NCI-H128 (cell line): ENCODE data around the gene PTER.

ENCODE experiments used
- DNase-seq: peaks from one replicate; lab custom pipeline; 2025; ENCODE audit not compliant: unreplicated experiment; lab: John Stamatoyannopoulos, UW

PTER gene

GRCh38 chr10:16470747-16471146, 33.9 kb downstream of the PTER start:
- DNase-seq, result no peak

GRCh38 chr10:16472828-16473227, 36.0 kb downstream of the PTER start:
- no peak for DNase-seq

DNA sequence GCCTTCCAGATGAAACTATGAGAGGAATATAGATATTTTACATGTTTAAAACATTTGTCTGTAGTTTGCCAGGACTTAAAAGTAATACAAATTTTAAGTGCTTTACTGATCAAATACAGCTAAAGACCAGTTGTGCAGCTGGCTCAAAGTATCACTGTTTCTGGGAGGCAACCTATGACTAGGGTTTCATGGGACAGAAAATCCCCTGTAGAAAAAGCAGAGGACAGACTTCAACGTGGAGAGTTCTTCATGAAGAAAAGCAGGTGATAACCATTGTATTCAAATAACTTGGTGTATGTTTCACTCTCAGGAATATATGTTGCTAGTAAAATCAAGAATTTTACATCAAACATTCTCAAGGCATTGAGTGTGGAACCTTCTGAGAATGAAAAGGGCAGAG, 40.9 kb downstream of the PTER start:
- no peak for DNase-seq

GRCh38 chr10:16478801-16479200, 42.0 kb downstream of the PTER start:
- no peak for DNase-seq

DNA sequence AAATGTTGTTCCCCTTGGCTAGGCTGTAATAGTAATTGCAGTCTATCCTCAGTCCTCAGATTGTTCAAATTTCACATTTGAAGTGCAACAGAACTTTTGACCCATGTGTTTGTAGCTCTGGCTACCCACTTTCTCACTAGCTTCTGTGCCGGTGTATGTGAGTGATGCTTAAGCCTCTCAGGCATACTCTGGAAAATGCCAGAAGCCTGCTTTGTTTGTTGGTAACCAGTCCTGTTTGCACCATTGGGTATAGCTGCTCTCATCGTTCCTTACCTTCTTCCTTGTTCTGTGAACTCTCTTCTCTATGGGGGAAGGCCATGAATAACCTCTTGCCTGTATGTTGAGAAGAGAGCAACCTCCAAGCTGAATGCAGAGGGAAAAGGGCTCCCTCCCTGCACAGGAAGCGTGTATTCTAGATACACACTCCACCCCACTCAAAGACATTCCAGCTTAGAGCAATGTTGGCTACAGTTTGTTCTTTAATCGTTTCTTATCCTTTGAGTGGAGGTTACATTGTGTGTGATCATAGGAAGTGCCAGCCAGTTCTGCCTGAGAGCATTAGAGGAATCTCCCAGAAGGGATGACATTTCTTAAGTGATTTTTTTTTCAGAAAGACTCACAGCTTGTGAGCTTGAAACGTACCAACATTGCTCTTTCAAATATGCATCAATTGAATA, 44.4 kb downstream of the PTER start:
- DNase-seq, result no peak

DNA sequence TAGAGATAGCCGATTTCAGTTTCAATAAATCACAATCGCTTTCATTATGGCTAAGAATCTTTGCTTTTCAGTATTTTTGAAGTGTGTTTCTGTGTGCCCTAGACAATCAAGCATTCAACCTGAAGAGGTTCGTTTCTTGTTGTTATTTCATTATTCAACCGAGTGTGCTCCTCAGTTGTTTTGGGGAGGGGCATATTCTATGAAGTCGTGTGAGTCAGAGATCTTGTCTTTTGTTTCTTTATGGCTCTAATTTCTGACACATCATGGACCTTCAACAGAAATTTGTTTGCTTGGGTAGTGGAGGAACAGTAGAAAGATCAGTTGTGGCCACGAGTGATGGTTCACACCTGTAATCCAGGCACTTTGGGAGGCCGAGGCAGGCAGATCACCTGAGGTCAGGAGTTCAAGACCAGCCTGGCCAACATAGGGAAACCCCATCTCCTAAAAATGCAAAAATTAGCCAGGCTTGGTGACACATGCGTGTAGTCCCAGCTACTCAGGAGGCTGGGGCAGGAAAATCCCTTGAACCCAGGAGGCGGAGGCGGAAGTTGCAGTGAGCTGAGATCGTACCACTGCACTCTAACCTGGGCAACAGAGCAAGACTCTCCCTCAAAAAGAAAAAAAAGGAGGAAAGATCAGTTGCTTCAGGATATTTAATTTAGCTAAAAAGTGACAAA, 46.6 kb downstream of the PTER start:
- DNase-seq, result no peak

DNA sequence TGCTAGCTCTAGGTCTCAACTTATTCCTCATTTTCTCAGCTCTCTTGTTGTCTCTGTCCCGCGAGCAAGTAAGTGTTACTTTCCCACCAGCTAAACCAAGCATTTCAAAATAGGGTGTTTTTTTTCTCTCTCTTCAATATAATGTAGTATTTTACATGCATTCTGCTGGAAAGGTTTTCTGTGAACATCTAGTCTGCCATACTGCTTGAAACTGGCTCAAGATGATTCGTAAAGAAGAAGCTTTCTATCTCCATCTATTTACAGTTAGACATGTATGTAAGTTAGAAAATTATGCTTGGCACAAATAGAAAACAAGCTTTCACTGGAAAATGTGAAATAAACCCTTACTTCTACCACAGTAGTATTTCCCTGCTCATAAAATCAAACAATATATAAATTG, 53.7 kb downstream of the PTER start:
- no peak for DNase-seq

- DNase-seq, result no peak
These were observed 55.1 kb downstream of the PTER start for GRCh38 chr10:16491933-16492332.

GRCh38 chr10:16493884-16494536, 57.2 kb downstream of the PTER start:
- DNase-seq, result no peak

DNA sequence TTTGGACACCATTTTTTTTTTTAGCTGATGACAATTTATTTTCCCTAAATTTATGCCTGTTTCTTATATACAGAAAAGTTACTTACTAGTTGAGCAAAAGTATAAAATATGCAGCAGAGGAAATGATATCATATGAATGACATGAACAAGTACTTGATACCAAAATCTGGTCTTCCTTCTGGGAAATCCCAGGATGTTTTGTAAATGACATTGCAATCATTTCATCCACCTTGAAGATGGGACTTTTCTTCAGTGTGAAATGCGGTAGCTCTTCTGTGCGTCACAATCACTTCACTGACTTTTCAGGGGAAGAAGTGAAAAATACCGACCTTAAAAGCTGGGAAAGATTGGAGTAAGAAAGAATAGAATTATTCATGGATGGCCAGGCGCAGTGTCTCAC, 61.1 kb downstream of the PTER start:
- DNase-seq, result no peak

- no peak for DNase-seq
These were observed 68.4 kb downstream of the PTER start for GRCh38 chr10:16505161-16505560.

- no peak for DNase-seq
These were observed 73.2 kb downstream of the PTER start for GRCh38 chr10:16509996-16510395.

DNA sequence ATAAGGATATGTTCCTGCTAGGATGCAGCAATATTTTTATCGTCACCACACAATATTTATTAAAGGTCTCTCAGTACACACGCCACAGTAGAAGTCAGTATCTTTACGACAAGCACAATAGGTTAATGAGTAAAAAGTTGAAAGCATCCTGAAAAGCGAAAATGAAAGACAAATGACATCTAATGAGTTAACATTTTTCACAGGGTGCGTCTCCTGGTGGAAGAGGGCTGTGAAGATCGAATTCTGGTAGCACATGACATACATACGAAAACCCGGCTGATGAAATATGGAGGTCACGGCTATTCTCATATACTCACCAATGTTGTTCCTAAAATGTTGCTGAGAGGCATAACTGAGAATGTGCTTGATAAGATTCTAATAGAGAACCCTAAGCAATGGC, 74.0 kb downstream of the PTER start:
- DNase-seq, result no peak

GRCh38 chr10:16518822-16519221, 82.0 kb downstream of the PTER start:
- DNase-seq, result no peak

DNA sequence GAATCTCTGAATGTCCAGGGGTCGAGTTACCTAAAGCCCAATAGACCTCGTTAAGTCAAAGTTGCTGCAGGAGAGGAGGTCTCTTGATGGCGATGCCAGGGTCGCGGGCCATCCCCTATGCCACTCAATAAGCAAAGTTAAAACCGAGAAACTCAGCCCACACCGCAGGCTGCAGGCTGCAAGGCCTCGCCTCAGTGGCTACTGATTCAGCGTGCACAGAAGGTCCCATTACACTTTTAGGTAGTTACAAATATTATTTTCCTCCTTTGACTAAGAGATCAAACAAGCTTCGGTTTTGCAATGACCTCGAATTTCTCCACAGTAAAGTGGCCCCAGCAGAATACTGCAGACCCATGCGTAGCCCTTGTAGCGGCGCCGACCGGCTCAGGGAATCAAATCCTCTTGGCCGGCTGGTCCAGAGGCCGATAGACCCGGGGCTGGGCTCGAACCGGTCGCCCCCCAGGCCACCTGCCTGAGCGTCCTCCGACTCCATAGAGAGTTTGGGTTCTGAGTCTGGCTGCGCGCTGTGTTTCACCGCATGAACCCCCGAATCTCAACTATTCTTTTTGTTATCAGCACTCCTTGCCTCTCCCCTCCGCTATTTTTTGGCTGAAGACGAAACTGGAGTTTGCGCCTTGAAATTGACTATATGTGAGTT, 82.6 kb downstream of the PTER start:
- DNase-seq, result no peak

GRCh38 chr10:16519908-16520861, 83.4 kb downstream of the PTER start:
- DNase-seq, result no peak

DNA sequence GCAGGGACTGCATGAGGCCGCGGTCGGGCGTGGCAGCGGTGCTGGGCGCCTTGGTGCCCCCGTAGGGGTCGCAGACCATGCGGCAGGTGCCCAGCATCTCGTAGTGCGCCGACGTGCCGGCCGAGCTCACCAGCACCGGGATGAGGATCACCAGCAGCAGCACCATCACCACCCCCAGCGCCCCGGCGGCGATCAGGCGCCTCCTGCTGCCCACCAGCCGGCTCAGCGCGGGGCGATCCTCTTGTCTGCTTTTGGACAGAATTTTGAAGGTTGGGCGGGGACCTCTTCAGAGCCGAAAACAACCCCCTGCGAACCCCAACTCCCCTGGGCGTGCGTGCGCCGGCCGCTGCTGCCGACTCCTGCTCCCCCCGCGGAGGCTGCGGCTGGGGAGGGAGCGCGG, 84.1 kb downstream of the PTER start:
- DNase-seq, result no peak

- no peak for DNase-seq
These were observed 84.7 kb downstream of the PTER start, which contains the start of gene C1QL3 for GRCh38 chr10:16521311-16522016. Gene C1QL3 (minus strand): TSS chr10:16521879. CDS start chr10:16521065, 814 bp downstream.

DNA sequence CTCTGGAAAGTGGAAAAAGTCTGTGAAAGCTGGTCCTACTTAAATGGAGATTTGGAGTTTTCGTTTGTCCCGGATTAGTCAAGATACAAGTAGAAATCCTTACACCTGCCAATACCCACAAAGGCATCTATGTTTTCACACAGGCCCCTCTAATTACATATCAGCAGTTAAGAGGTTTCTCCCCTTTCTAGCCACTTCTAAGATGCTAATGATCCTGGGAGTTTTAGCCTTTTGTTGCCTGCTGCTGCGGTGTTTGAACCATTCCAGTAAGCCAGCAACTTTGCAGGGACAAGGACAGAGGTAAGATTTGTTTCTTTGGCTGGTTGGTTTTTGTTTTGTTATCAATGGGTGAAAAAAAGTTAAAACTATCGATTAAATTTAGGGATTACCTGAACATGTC, 90.6 kb downstream of the PTER start:
- DNase-seq, result no peak

GRCh38 chr10:16529853-16530252, 93.0 kb downstream of the PTER start:
- no peak for DNase-seq
